B cell (primary cell): Measurements from ENCODE around the gene AP3S1. TPM values are rescaled to one million over a fixed set of nuclear protein-coding genes. Genes with fewer than 3 reads are reported as not detected.

Source experiments
- ATAC-seq: fragments of 200-7000 bp; cut with Tn5 transposase; one replicate; pipeline ENCODE4 v1.10.0; 2021; ENCODE audit warnings: low read depth, mild to moderate bottlenecking, moderate number of reproducible peaks, moderate library complexity
- CTCF ChIA-PET: fragments of 350-600 bp; sonication (Branson Sonifier 250); formaldehyde crosslinking; loops from one replicate; lab custom pipeline; 2021; ENCODE audit warnings: antibody characterized with exemption, inconsistent platforms; lab: Charles Lee
- POLR2A ChIA-PET: fragments of 350-600 bp; sonication (Branson Sonifier 250); formaldehyde crosslinking; loops from one replicate; lab custom pipeline; 2021; ENCODE audit warnings: antibody characterized with exemption; lab: Charles Lee
- DNase-seq: peaks from one replicate; pipeline ENCODE4 v3.0.0; 2013
- H2AFZ ChIP-seq: 2 replicates; pipeline ENCODE4 v1.6.1; 2012; ENCODE audit warnings: mild to moderate bottlenecking, low read depth, low read length; ENCODE audit not compliant: insufficient read depth, poor library complexity, severe bottlenecking
- H3K27ac ChIP-seq, 2 donors: 1 replicate in 1 of 2; 2 replicates in 1 of 2; pipeline ENCODE4 v1.5.1; 2012 to 2013; ENCODE audit warnings: low read length in 2 of 2, mild to moderate bottlenecking in 2 of 2, moderate library complexity in 1 of 2
- H3K27me3 ChIP-seq, 4 experiments: fragments of 200-600 bp in 1 of 4; sonication (generic) in 1 of 4; replicated peaks in 1 of 4; 1 replicate in 2 of 4; 2 replicates in 2 of 4; pipeline versions ENCODE4 v1.6.1 to v1.7.0; 2013 to 2016; ENCODE audit warnings: low read length in 3 of 4, mild to moderate bottlenecking in 2 of 4, mixed read lengths in 1 of 4, moderate library complexity in 1 of 4; ENCODE audit not compliant: insufficient read depth in 4 of 4, control insufficient read depth in 3 of 4; ENCODE audit errors: control extremely low read depth in 1 of 4
- H3K36me3 ChIP-seq, 2 experiments: replicated peaks in 1 of 2; 1 replicate in 1 of 2; 2 replicates in 1 of 2; pipeline versions ENCODE4 v1.6.1 to v1.7.1; 2013; ENCODE audit warnings: low read length in 1 of 2; ENCODE audit not compliant: insufficient read depth in 2 of 2, control insufficient read depth in 1 of 2; ENCODE audit errors: control extremely low read depth in 1 of 2, extremely low read depth in 1 of 2
- H3K4me1 ChIP-seq, 2 donors: fragments of 200-600 bp in 1 of 2; sonication (generic) in 1 of 2; 1 replicate in 1 of 2; 2 replicates in 1 of 2; pipeline versions ENCODE4 v1.5.1 to v1.6.1; 2013 to 2017; ENCODE audit warnings: low read length in 2 of 2; ENCODE audit not compliant: control insufficient read depth in 2 of 2, insufficient read depth in 2 of 2
- H3K4me2 ChIP-seq: replicated peaks from 2 replicates; pipeline ENCODE3; 2012; ENCODE audit warnings: mild to moderate bottlenecking, low read depth, low read length; ENCODE audit not compliant: poor library complexity, severe bottlenecking
- H3K4me3 ChIP-seq, 5 experiments: fragments of 200-600 bp in 1 of 5; sonication (generic) in 1 of 5; 1 replicate in 3 of 5; 2 replicates in 2 of 5; pipeline versions ENCODE4 v1.5.1 to v1.7.0; 2011 to 2016; ENCODE audit warnings: low read length in 4 of 5, mild to moderate bottlenecking in 4 of 5, low read depth in 2 of 5, control low read depth in 1 of 5, moderate library complexity in 1 of 5; ENCODE audit not compliant: insufficient read depth in 1 of 5; ENCODE audit errors: control extremely low read depth in 1 of 5, extremely low read depth in 1 of 5
- H3K79me2 ChIP-seq: fragments of 200-600 bp; sonication (generic); one replicate; pipeline ENCODE4 v1.6.0; 2016; ENCODE audit warnings: low read length; ENCODE audit not compliant: control insufficient read depth, insufficient read depth
- H3K9ac ChIP-seq: fragments of 200-600 bp; sonication (generic); 2 replicates; pipeline ENCODE4 v1.6.1; 2017; ENCODE audit warnings: mild to moderate bottlenecking, low read length, moderate library complexity
- H3K9me3 ChIP-seq, 3 donors: one replicate each; pipeline versions ENCODE4 v1.6.1 to v1.7.1; 2013; ENCODE audit warnings: low read length in 2 of 3; ENCODE audit not compliant: control insufficient read depth in 2 of 3, insufficient read depth in 1 of 3; ENCODE audit errors: control extremely low read depth in 1 of 3
- H4K20me1 ChIP-seq: 2 replicates; pipeline ENCODE4 v1.6.0; 2012; ENCODE audit warnings: mild to moderate bottlenecking, low read length; ENCODE audit not compliant: insufficient read depth, control insufficient read depth, poor library complexity, severe bottlenecking
- H3K27ac Mint-ChIP-seq: one replicate; pipeline ENCODE4 v1.8.0; 2021; ENCODE audit warnings: mixed read lengths
- H3K27me3 Mint-ChIP-seq: one replicate; pipeline ENCODE4 v1.8.0; 2021; ENCODE audit warnings: mixed read lengths
- H3K4me1 Mint-ChIP-seq: one replicate; pipeline ENCODE4 v1.8.0; 2021; ENCODE audit warnings: mixed read lengths
- H3K4me3 Mint-ChIP-seq: one replicate; pipeline ENCODE4 v1.8.0; 2021; ENCODE audit warnings: mixed read lengths
- H3K9me3 Mint-ChIP-seq: one replicate; pipeline ENCODE4 v1.8.0; 2022; ENCODE audit warnings: mixed read lengths; ENCODE audit not compliant: insufficient read depth
- CTCF ChIP-seq: fragments of 200-600 bp; IDR thresholded peaks from one replicate; pipeline ENCODE4 v1.8.0; 2022; ENCODE audit warnings: antibody characterized with exemption, mild to moderate bottlenecking
- EZH2 ChIP-seq: IDR thresholded peaks from 2 replicates; pipeline ENCODE4 v1.6.1; 2012; ENCODE audit warnings: borderline replicate concordance, low read depth, mild to moderate bottlenecking, moderate library complexity, low read length; ENCODE audit not compliant: insufficient read depth, poor library complexity, severe bottlenecking
- WGBS: methylation state at CpG from one replicate; pipeline ENCODE4 v1.1.5; 2013; ENCODE audit warnings: missing lambda C conversion rate; ENCODE audit not compliant: insufficient coverage; 5-methylcytosine and 5-hydroxymethylcytosine counted together
- intact Hi-C: fragments of 100-400 bp; cut with micrococcal nuclease; formaldehyde crosslinking; loops from one replicate; pipeline ENCODE4 v1.10.0; 2022
- polyA plus RNA-seq: library from polyadenylated mRNA; depleted of rRNA; stranded (reverse); fragments of >200 nt; gene quantifications from 2 replicates; pipeline ENCODE4 v1.2.3, GENCODE V29; 2012
- total RNA-seq, 2 donors: library from RNA; stranded (reverse); fragments of 120-200 nt in 1 of 2; gene quantifications; 1 replicate in 1 of 2; 2 replicates in 1 of 2; pipeline versions ENCODE4 v1.2.3 to v1.2.4, GENCODE V29; 2013 to 2022

The AP3S1 gene
- total and polyA plus RNA-seq, 2 donors (not counting 1 experiment from before 2014, with no cell fraction given): 12.8 to 47.6 TPM

GRCh38 chr5:115946655-115947054 lies 104.9 kb downstream of the AP3S1 start:
- H3K27me3 Mint-ChIP-seq: peaks cover 3% of the 10 kb centered on the region
- ChIA-PET CTCF (no interaction called here), POLR2A (no interaction called here)
- no peak overlapping the region for H3K27ac Mint-ChIP-seq
- no peak for TF ChIP-seq CTCF
- TF ChIP-seq EZH2: no peak
- H2AFZ ChIP-seq: no peak overlapping the region
- H3K9me3 ChIP-seq: no peaks in the 10 kb centered on the region
- no peaks in the 10 kb centered on the region for H3K4me1 Mint-ChIP-seq
- H3K79me2 ChIP-seq: no peaks in the 10 kb centered on the region
- H4K20me1 ChIP-seq: no peaks in the 10 kb centered on the region
- no peak for DNase-seq
- H3K4me3 Mint-ChIP-seq: no peak overlapping the region
- WGBS: no CpG with 5 or more reads among the region's 2 CpGs
- H3K9me3 Mint-ChIP-seq: no peaks in the 10 kb centered on the region
- H3K36me3 ChIP-seq: no peaks in the 10 kb centered on the region
- H3K4me1 ChIP-seq: no peaks in the 10 kb centered on the region
- no peak for ATAC-seq
- H3K4me2 ChIP-seq: no peak overlapping the region
- peaks cover 0 to 5% (median 0%) of the 10 kb centered on the region in 4 experiments for H3K27me3 ChIP-seq
- intact Hi-C loops: no loop called here
- no peak overlapping the region for H3K9ac ChIP-seq
- no peak overlapping the region for H3K4me3 ChIP-seq
- no peak overlapping the region for H3K27ac ChIP-seq

- no peaks in the 10 kb centered on the region for H4K20me1 ChIP-seq
- no peak overlapping the region for H3K9ac ChIP-seq
- no peak overlapping the region for H2AFZ ChIP-seq
- ChIA-PET CTCF (no interaction called here), POLR2A (no interaction called here)
- no peaks in the 10 kb centered on the region for H3K9me3 Mint-ChIP-seq
- H3K4me3 ChIP-seq: no peak overlapping the region
- DNase-seq (no peak), ATAC-seq (no peak)
- WGBS: no CpG with 5 or more reads among the region's 2 CpGs
- H3K4me1 ChIP-seq: no peaks in the 10 kb centered on the region
- H3K27ac Mint-ChIP-seq: no peak overlapping the region
- no peaks in the 10 kb centered on the region for H3K9me3 ChIP-seq
- no peaks in the 10 kb centered on the region for H3K79me2 ChIP-seq
- no peak overlapping the region for H3K4me2 ChIP-seq
- no peaks in the 10 kb centered on the region for H3K4me1 Mint-ChIP-seq
- intact Hi-C loops: no loop called here
- H3K27me3 Mint-ChIP-seq: peaks cover 5% of the 10 kb centered on the region
- no peaks in the 10 kb centered on the region for H3K36me3 ChIP-seq
- TF ChIP-seq EZH2: no peak
- no peak for TF ChIP-seq CTCF
- peaks cover 0 to 10% (median 0%) of the 10 kb centered on the region in 4 experiments for H3K27me3 ChIP-seq
- no peak overlapping the region for H3K27ac ChIP-seq
- no peak overlapping the region for H3K4me3 Mint-ChIP-seq
These were observed 105.5 kb downstream of the AP3S1 start for GRCh38 chr5:115947260-115947659.
